Measurements from ENCODE around the gene ERICH3.

DNA sequence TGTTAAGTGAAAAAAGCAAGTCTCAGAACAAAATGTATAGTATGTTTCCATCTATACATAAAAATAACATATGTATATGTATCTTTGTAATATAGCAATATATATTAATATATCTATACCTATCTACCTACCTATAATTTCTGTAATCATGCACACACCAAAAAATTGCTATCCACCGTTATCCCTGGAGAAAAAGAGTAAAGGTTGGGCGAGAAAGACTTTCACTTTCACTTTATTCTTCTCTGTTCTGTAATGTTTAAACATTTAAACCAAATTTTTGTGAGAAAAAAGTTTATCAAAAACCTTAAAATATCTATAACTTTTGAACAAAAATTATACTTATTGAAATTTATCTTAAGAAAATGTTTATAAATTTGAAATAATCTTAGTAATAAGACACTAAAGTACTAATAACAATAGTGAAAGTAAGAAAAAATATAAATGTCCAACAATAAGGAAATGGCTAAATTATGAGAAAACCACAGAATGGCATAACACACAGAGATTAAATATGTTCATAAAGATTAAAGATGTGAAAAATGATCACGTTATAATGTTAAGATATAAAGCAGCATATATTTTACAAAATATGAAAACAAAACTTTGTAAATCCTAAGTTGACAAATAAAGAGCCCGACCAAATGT, 87.2 kb downstream of the ERICH3 start:
- TF ChIP-seq, protein P1, sequence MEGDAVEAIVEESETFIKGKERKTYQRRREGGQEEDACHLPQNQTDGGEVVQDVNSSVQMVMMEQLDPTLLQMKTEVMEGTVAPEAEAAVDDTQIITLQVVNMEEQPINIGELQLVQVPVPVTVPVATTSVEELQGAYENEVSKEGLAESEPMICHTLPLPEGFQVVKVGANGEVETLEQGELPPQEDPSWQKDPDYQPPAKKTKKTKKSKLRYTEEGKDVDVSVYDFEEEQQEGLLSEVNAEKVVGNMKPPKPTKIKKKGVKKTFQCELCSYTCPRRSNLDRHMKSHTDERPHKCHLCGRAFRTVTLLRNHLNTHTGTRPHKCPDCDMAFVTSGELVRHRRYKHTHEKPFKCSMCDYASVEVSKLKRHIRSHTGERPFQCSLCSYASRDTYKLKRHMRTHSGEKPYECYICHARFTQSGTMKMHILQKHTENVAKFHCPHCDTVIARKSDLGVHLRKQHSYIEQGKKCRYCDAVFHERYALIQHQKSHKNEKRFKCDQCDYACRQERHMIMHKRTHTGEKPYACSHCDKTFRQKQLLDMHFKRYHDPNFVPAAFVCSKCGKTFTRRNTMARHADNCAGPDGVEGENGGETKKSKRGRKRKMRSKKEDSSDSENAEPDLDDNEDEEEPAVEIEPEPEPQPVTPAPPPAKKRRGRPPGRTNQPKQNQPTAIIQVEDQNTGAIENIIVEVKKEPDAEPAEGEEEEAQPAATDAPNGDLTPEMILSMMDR (conservative IDR thresholded peaks at IDR 0.05): no peak
- no peak for TF ChIP-seq EZH2 (IDR thresholded peaks at IDR 0.05; ENCODE audit: low read depth)
